DOHH2 (cell line): ENCODE measurements around the gene DLGAP1.

Experiments
- CTCF ChIP-seq: fragments of 200-600 bp; sonication (generic); IDR thresholded peaks from one replicate; pipeline ENCODE4 v1.5.1; 2014; ENCODE audit warnings: antibody characterized with exemption, mild to moderate bottlenecking, low read depth, low read length; ENCODE audit not compliant: poor library complexity, severe bottlenecking
- EZH2phosphoT487 ChIP-seq: fragments of 200-600 bp; sonication (generic); IDR thresholded peaks from 2 replicates; pipeline ENCODE4 v1.6.1; 2017; ENCODE audit warnings: borderline replicate concordance, mild to moderate bottlenecking, antibody characterized with exemption, low read length, moderate library complexity, mixed read lengths

- TF ChIP-seq CTCF (no peak), EZH2phosphoT487 (no peak)
These were observed 830.6 kb downstream of the DLGAP1 start for GRCh38 chr18:3624546-3624934.
